Measurements from ENCODE around the gene TRPM5.

The TRPM5 gene

GRCh38 chr11:2447951-2448650 lies 3.8 kb upstream of the TRPM5 start:
- Mint-ChIP-seq H3K36me3 (ENCODE audit: low read depth) (no peaks in the 10 kb centered on the region), H3K9me3 (peaks cover 4% of the 10 kb centered on the region), H3K27me3 (ENCODE audit: low read depth) (peaks cover 49% of the 10 kb centered on the region), H3K4me1 (peaks cover 12% of the 10 kb centered on the region), H3K27ac (no peak overlapping the region), H3K4me3 (no peak overlapping the region)
- TF ChIP-seq CTCF (IDR thresholded peaks at IDR 0.05; ENCODE audit: unreplicated experiment in 3 of 3), result no peak

GRCh38 chr11:2447253-2447950 lies 3.1 kb upstream of the TRPM5 start:
- Mint-ChIP-seq H3K27me3 (ENCODE audit: low read depth) (peaks cover 50% of the 10 kb centered on the region), H3K9me3 (peaks cover 11% of the 10 kb centered on the region), H3K27ac (no peak overlapping the region), H3K4me1 (peaks cover 7% of the 10 kb centered on the region), H3K36me3 (ENCODE audit: low read depth) (no peaks in the 10 kb centered on the region), H3K4me3 (peak overlapping the region; percentile 16 to 51 (median 42))
- no peak for TF ChIP-seq CTCF (IDR thresholded peaks at IDR 0.05; ENCODE audit: unreplicated experiment in 3 of 3)

GRCh38 chr11:2446590-2447252 lies 2.4 kb upstream of the TRPM5 start:
- H3K4me3 Mint-ChIP-seq, result peak overlapping the region; percentile 16 to 51 (median 42)
- peaks cover 54% of the 10 kb centered on the region for H3K27me3 Mint-ChIP-seq (ENCODE audit: low read depth)
- no peaks in the 10 kb centered on the region for H3K36me3 Mint-ChIP-seq (ENCODE audit: low read depth)
- no peaks in the 10 kb centered on the region for H3K4me1 Mint-ChIP-seq
- no peak overlapping the region for H3K27ac Mint-ChIP-seq
- peaks cover 15% of the 10 kb centered on the region for H3K9me3 Mint-ChIP-seq
- TF ChIP-seq CTCF (IDR thresholded peaks at IDR 0.05; ENCODE audit: unreplicated experiment in 3 of 3), result no peak

- Mint-ChIP-seq H3K9me3 (peaks cover 15% of the 10 kb centered on the region), H3K27ac (no peak overlapping the region), H3K27me3 (ENCODE audit: low read depth) (peaks cover 60% of the 10 kb centered on the region), H3K36me3 (ENCODE audit: low read depth) (no peaks in the 10 kb centered on the region), H3K4me1 (no peaks in the 10 kb centered on the region), H3K4me3 (peak overlapping the region; percentile 69 to 82 (median 81))
- TF ChIP-seq CTCF (IDR thresholded peaks at IDR 0.05; ENCODE audit: unreplicated experiment in 3 of 3), result no peak
These were observed 1.6 kb upstream of the TRPM5 start for GRCh38 chr11:2445746-2446551.

GRCh38 chr11:2444821-2445745 lies 769 bp upstream of the TRPM5 start, which contains the start of gene KCNQ1:
Gene KCNQ1, plus strand, starts transcription at chr11:2445008. Its CDS starts 91 bp downstream, at chr11:2445099.
- no peak for TF ChIP-seq CTCF (IDR thresholded peaks at IDR 0.05; ENCODE audit: unreplicated experiment in 3 of 3)
- Mint-ChIP-seq H3K4me3 (peak within 1 kb of the TSS; percentile 69 to 82 (median 81)), H3K36me3 (ENCODE audit: low read depth) (no peaks in the 10 kb centered on the region), H3K27ac (no peak within 1 kb of the TSS), H3K4me1 (no peaks in the 10 kb centered on the region), H3K27me3 (ENCODE audit: low read depth) (peaks cover 69% of the 10 kb centered on the region), H3K9me3 (peaks cover 15% of the 10 kb centered on the region)
